IPS-18c (cell line): ENCODE results near the gene ALDH3A1.

ENCODE experiments used
- H3K4me3 ChIP-seq: 2 replicates; pipeline ENCODE4 v1.7.0; 2013; ENCODE audit warnings: low read depth, mild to moderate bottlenecking, low read length, moderate library complexity; ENCODE audit not compliant: insufficient read depth
- H3K9me3 ChIP-seq: one replicate; pipeline ENCODE4 v1.6.1; 2013; ENCODE audit warnings: mild to moderate bottlenecking, low read length, moderate library complexity; ENCODE audit not compliant: control insufficient read depth, insufficient read depth

Gene ALDH3A1

DNA sequence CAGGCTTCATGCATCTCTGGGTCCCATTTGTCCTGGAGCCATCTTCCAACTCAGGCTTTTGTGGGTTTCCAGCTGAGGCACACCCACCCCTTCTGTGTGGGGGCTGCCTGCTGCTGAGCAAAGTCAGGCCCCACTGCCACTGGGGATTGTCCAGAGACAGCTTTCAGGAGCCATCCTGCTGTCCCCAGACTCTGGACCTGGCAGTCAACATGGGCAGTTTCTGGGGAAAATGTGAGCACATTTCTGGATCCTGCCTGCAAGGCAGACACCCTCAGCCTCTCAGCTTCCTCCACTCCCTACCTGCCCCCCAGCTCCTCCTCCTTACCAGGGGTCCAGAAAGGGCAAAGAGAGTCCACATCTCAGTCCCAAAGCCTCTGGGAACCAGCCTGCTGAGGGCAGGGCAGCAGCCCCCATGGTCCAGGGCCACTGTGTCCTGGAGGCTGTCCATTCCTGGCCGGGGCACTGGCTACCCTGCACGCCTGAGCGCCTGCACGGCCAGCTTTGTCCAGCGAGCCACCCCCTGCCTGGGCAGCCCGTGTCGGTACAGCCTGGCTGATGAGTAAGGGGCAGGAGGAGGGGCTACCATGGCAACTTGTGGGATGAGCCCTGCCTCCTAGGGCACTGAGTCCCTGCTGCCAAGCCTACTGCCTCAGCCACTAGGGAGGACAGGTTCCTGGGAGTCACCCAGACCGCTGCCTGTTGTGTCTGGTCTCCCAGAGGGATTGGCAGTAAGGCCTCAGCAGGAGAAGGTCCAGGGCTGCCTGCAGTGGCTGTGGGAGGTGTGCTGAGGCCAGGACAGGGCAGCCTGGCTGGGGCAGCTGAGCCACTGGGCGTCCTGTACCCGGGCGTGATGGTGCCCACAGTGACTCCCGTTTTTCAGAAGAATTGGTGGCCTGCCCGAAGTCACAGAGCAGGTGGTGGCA lies 31.7 kb downstream of the ALDH3A1 start, which contains the start of gene SLC47A2:
TSS of gene SLC47A2 (minus strand) at position 477 of the 923 bp plus-strand sequence. CDS start at position 448, 29 bp downstream.
- Histone ChIP-seq H3K9me3 (no peaks in the 10 kb centered on the region), H3K4me3 (no peak within 1 kb of the TSS)

DNA sequence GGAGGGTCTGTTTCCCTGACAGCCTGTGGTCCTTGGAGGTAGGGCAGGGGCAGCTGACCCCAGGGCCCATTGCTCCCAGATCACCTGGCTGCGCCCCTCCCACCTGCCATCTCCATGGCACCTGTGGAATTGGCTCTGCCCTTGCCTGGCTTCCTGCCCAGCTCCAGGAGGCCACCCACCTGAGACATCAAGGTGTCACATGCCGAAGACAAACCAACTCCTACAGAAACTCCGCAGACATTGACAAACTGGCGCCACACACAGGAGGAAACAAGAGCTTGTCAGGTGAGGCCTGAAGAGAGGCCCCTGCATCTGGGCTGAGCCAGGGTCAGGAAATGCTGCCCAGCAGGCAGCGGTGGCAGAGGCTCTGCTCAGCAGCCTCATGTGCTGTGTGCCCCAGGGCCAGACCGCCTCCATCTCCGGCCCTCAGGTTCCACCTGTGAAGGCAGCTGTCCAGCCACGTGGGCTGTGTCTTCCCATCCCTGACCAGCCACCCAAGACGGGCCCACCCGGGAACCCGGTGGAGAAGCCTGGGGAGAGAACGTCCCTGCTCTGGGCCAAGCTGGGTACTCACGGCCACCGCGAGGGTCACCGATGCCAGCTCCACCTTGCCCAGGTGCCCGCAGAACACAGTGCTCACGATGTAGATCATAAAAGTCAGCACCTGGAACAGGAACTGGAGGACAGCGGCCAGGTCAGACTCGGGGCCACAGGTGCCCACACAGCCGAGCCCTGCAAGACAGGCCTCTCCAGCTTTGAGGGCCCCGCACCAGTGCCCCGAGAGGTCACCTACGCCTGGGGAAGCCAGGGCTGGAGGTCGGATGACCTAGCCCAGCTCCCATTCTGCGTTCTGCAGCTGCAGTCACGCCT lies 33.3 kb downstream of the ALDH3A1 start:
- no peaks in the 10 kb centered on the region for H3K9me3 ChIP-seq
- H3K4me3 ChIP-seq = no peak overlapping the region

DNA sequence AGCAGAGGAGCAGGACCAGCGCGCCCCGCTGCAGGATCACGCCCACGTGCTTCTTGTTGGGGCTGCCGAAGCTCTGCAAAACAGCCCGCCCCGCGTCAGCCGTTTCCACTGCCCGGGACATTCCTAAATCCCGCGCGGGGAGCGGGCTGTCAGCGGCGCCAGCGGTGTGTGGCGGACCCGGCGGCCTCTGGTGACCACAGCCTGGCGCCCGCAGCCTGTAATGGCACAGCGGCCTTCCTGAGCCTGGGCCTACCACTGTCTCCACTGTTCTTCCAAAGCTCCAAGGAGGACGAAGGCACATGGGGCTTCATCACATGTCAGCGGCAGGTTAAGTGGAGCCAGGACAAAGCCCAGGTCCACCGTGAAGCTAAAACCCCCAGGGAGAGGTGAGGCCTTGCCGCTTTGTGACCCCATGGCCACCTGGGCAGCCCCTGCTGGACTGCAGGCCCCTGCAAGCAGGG lies 34.2 kb downstream of the ALDH3A1 start:
- Histone ChIP-seq H3K4me3 (no peak overlapping the region), H3K9me3 (no peaks in the 10 kb centered on the region)

DNA sequence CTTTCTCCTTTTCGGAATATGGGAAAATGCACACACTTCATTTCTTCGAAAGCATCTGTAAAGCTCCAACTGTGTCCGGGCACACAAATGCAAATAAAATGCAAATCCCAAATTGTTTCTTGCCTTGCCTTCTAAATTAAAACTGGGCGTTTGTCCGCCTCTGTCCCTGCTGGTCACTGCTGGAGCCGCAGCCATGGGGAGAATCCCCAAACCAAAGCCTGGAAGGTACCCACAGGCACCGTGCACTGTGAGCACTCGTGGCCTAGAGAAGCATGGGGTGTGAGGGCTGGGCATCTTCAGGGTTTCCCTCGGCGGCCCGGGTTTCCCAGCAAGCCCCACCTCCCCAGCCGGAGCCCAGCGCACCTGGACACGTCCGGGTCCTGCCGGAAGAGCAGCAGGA lies 34.6 kb downstream of the ALDH3A1 start:
- H3K4me3 ChIP-seq = no peak overlapping the region
- H3K9me3 ChIP-seq = no peaks in the 10 kb centered on the region

DNA sequence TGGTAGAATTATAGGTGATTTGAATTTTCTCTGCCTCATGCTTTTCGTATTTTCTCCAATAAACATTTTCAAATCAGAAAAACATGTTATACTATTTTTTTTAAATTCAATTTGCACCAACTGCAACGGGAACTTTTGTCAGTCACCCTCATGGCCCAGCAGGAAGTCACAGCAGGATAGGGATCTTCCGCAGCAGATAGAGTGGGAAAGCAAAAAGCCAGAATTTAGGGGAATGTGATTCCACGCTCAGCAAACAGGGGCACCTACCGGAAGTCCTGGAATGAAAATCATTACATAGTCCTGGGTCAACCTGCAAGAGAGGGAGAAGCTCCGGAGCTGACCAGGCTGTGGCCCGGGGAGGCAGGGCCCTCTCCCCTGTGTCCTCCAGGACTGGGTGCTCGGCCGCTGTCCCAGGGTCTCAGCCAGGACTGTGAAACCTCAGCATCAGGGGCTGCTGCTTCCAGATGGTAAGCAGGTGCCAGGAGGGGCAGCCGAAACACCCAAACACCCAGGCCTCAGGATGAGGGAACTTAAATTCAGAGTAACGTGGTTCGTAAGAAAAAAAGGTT lies 35.6 kb downstream of the ALDH3A1 start:
- Histone ChIP-seq H3K4me3 (no peak overlapping the region), H3K9me3 (no peaks in the 10 kb centered on the region)

DNA sequence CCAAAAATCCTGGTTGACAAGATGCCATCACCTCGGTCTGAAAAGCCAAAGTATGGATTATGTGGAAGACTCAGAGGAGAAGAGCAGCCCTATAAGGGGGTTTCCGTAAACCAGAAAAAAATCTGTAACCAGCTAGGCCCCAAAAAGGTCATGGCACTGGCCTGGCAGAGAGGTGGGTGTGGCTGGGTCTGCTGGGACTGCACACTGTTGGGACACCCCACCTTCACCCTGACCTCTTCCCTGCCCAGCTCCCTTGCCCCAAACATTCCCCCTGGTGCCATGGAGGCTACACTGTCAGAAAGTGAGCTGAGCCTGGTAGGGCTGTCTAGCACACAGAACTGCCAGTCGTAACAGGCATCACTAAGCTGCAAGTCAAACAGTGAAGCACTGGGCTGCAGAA lies 38.3 kb downstream of the ALDH3A1 start:
- Histone ChIP-seq H3K9me3 (no peaks in the 10 kb centered on the region), H3K4me3 (no peak overlapping the region)

DNA sequence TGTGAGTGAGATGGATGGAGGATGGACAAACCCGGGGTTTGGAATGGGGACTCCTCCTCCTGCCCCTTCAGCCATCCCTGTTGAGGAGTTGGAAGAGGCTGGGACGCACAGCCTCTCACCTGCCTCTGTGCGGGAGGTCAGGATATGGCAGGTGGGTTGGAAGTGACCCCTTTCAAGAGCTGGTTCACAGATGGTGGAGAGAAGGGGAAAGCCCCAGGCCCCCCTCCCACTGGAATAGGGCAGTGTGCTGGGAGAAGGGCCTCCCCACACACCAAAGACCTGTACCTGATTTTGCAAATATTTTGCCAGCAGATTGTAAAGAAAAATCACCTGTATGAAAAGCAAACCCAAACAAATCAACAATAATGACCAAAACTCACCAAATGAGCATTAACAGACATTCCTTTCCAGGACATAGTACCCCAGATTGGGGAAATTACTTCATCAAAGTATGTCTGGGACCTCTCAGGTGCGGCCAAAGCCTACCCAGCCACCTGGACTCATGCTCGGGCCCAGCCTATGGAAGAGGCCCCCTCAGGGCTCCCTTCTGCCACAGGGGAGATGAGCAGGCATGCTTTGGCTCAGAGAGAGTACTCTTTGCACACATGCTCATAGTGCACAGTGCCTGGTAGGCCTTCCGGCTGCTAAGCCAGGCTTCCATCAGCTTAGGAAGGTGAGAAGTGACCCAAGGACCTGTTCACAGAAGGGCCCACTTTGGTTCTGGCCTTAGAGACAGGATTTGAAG lies 39.5 kb downstream of the ALDH3A1 start:
- H3K4me3 ChIP-seq = no peak overlapping the region
- H3K9me3 ChIP-seq = no peaks in the 10 kb centered on the region

DNA sequence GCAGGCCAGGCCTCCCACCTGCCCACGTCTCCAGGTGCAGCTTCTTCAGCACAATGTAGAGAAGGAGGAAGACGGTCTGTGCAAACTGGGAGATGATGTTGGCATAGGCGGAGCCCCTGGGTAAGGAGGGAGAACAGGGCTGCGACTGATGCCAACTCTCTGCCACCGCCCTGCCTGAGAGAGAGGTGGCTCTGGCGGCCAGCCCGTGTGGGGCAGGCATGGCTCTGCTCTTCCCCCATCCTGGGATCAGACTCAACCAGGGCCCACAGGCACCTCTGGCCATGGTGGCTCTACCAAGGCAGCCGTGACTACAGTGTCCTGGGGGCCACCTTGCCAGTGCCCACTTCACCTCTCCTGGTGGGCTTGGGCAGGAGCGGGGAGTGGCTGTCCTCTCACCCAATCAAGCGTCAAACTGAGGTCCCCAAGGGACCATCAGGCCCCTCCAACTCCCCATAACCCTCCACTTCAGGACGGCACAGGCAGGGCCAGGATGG lies 40.3 kb downstream of the ALDH3A1 start:
- Histone ChIP-seq H3K9me3 (no peaks in the 10 kb centered on the region), H3K4me3 (no peak overlapping the region)

DNA sequence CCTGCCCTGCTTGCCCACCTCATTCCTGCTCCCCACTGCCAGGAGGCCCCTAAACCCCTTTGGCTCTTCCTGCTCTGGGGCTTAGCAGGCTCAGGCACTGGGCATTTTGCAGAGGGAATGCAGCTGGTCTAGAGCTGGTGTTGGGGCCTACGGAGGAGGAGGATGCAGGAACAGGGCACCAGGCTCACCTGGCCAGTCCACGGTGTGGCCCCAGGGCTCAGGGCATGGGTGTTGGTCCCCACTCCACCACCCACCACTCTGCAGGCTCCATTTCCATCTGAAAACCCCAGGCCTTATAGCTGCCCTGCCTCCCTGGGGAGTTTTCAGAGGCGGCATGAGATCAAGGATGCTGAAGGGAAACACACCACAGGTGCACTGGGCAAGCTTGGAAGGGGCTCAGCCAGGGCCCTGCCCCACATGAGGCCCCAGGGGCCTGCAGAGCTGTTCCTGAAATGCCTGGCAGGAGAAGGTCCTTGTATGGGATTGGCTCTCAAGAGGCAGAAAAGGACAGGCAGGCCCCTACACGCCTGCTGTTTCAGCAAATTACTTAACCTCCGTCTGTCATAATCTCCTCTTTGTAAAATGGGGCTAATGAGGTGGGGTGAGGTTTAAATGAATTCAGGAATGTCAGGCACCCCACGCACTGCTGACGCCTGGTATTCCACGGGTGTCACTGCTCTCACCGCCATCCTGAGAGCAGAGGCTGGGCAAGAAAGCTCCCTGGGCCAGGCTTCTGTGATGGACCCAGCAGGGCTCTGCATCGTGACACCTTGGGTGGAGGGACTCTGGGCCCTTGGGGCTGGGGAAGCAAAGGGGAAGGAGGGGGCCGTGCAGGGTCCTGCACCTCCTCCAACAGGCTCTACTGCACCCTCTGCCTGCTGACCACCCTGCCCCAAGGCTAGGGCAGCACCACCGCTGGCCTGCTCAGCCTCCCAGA lies 41.0 kb downstream of the ALDH3A1 start:
- Histone ChIP-seq H3K9me3 (no peaks in the 10 kb centered on the region), H3K4me3 (no peak overlapping the region)

DNA sequence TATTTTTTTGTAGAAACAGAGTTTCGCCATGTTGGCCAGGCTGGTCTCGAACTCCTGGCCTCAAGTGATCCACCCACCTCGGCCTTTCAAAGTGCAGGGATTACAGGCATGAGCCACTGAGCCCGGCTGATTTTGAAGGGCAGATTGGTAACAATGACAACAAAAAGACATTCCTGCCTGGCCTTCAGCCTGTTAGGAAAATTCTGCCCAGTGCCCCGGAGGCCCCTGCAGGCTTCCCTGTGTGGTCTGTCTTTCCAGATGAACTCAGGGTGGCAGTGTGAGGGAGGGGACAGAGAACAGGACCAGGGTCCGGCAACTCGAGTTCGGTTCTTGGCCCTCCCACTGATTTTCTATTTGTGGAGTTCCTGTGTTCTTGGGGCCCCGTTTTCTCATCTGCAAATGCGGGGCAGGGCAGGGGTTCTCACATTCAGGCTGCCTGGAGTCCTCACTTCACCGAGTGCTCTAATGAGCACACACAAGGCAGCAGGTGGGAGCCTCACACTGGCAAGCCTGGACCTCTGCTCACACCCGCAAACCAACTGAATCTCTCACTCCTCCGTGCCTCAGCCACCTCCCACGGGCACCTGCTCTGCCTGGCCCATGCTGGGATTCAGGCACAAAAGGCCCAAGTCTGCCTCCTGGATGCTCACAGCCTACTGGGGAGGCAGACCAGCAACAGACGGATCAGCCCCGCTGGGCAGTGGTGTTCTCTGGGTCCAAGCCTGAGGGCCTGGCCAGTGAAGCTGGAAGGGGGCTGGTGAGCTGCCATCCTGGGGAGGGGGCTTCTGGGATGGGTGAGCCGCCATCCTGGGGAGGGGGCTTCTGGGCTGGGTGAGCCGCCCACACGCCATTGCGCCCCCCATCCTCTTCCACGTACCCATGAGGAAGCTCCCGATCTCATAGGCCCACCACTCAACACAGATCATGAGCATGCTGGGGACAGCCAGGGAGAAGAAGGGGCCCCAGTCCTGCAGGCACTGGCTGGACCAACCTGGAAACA lies 42.0 kb downstream of the ALDH3A1 start:
- no peaks in the 10 kb centered on the region for H3K9me3 ChIP-seq

DNA sequence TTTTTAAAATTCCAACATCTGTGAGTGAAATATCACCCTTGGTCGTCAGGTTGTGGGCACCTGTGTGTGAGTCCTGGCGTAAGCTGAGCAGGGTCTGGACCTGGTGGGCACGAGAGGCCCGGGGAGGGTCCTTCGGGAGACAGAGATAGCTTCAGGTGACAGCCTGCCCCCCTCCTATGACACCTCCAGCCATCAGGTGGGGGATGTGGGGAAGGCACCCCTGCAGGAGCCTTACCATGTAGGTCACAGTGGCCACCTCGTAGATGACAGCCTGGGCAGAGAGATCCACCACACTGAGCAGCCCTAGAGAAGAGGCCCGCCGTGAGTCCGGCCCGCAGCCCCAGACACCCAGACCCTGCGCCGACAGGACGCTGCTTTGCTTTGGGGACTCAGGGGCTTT lies 42.9 kb downstream of the ALDH3A1 start:
- Histone ChIP-seq H3K4me3 (no peak overlapping the region), H3K9me3 (no peaks in the 10 kb centered on the region)

More for the DNA sequence above, 42.0 kb downstream of the ALDH3A1 start:
- H3K4me3 ChIP-seq = no peak overlapping the region

DNA sequence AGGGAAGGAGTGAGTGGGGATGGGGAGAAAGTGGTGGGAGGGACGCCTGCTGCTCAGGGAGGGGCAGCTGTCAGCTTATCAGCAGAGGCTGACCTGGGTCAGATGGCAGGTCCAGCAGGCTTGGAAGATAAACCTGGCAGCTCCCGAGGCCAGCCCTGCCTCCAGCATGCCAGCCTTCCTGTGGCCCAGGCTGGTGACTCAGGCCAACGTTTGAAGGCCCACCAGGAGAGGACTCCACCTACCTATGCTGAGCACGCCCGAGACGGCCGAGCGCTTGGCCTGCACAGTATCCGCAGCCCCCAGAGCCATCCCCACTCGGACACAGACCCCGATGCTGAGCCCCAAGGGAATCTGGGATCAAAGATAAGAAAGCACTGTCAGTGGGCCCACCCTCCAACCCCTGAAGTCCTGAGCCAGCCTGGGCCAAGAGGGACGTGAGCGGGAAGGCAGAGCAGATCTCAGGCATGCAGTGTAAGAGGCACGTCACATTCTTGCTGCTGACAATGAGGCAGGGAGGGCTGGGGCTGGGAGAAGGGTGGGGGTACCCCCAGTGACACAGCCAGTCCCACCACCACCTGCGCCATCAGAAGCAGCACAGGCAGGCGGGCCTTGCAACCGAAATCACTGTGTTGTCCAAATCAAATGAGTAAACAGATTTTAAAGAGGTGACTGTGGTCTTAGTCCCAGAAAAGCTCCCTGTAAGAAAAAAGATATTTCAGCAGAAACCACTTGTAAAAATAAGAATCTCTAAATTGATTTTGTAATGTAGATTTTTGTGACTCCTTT lies 44.1 kb downstream of the ALDH3A1 start:
- no peak overlapping the region for H3K4me3 ChIP-seq
- no peaks in the 10 kb centered on the region for H3K9me3 ChIP-seq

DNA sequence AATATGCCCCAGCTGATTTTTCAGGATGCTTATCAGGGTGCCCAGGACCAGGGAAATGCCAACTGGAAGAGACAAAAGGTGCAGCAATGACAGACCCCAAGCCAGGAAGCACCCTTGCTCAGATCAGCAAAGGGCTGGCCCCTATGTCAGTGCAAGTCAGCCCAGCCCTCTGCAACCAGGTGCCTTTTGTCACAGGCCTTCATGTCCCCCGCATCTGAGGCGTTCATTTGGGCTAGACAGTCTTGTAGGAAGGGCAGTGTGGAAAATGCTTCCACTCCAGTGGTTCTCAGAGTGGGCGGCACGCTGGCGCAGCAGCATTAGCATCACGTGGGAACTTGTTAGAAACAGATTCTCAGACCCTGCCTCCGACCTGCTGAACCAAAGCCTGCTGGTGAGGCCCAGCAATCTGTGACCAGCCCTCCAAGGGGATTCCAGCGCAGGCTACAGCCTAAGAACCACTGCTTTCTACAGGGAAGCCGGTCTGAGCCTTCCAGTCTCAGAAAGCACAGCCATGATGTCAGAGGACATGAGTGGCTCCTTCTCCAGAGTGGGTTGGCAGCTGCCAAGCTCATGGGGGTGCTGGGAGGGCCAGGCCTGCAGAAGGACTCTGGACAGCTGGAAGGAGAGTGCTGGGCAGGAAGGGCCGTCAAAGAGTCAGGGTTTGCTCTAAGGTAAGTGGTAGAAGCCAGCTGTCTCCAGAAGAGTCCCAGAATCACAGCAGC lies 44.8 kb downstream of the ALDH3A1 start:
- H3K9me3 ChIP-seq = no peaks in the 10 kb centered on the region
- H3K4me3 ChIP-seq = no peak overlapping the region

DNA sequence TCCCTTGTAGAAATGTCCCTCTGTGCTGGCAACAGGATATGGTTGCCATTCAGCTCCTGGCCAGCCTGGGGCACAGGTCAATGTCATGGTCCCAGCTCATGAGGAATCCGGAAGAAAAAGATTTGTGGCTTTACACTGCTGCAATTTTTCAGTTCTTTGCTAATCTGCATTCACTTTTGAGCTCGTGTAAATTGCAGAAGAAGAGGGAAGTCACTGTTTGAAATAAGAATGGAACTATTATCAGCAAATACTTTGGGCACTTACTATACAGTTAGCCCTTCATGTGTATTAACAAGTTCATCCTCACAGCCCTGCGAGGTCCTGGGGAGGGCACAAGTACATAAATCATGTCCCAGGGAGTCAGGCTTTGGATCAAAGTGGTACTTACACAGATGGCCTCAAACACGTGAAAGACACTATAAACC lies 45.9 kb downstream of the ALDH3A1 start:
- Histone ChIP-seq H3K4me3 (no peak overlapping the region), H3K9me3 (no peaks in the 10 kb centered on the region)
